Neural cell (in vitro differentiated cells): ENCODE data around the gene BCL2L15.
A peak's percentile ranks its signal among the peaks of the same experiment; 100 is the strongest.

Source experiments
- CTCF ChIP-seq: fragments of 450-650 bp; IDR thresholded peaks from 2 replicates; pipeline ENCODE4 v1.5.1; 2014; ENCODE audit warnings: antibody characterized with exemption, mild to moderate bottlenecking, moderate library complexity; ENCODE audit not compliant: poor library complexity, severe bottlenecking
- EZH2 ChIP-seq: fragments of 200-600, 300-800 bp; shearing (Covaris generic), sonication (generic); IDR thresholded peaks from 2 replicates; pipeline ENCODE4 v1.6.1; 2014; ENCODE audit warnings: antibody characterized with exemption, low read length, borderline replicate concordance, mild to moderate bottlenecking; ENCODE audit not compliant: insufficient read depth, poor library complexity, severe bottlenecking
- RAD21 ChIP-seq: fragments of 450-650 bp; conservative IDR thresholded peaks from 2 replicates; pipeline ENCODE4 v1.6.1; 2014; ENCODE audit warnings: antibody characterized with exemption, mild to moderate bottlenecking, moderate library complexity
- TF ChIP-seq, protein P1 (sequence below): IDR thresholded peaks from 2 replicates; pipeline ENCODE4 v1.6.1; 2012; ENCODE audit warnings: borderline replicate concordance

- TF ChIP-seq CTCF (peak; percentile 66), EZH2 (no peak), RAD21 (peak; percentile 66)
- TF ChIP-seq, protein P1, sequence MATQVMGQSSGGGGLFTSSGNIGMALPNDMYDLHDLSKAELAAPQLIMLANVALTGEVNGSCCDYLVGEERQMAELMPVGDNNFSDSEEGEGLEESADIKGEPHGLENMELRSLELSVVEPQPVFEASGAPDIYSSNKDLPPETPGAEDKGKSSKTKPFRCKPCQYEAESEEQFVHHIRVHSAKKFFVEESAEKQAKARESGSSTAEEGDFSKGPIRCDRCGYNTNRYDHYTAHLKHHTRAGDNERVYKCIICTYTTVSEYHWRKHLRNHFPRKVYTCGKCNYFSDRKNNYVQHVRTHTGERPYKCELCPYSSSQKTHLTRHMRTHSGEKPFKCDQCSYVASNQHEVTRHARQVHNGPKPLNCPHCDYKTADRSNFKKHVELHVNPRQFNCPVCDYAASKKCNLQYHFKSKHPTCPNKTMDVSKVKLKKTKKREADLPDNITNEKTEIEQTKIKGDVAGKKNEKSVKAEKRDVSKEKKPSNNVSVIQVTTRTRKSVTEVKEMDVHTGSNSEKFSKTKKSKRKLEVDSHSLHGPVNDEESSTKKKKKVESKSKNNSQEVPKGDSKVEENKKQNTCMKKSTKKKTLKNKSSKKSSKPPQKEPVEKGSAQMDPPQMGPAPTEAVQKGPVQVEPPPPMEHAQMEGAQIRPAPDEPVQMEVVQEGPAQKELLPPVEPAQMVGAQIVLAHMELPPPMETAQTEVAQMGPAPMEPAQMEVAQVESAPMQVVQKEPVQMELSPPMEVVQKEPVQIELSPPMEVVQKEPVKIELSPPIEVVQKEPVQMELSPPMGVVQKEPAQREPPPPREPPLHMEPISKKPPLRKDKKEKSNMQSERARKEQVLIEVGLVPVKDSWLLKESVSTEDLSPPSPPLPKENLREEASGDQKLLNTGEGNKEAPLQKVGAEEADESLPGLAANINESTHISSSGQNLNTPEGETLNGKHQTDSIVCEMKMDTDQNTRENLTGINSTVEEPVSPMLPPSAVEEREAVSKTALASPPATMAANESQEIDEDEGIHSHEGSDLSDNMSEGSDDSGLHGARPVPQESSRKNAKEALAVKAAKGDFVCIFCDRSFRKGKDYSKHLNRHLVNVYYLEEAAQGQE = no peak
These were observed 51.6 kb downstream of the BCL2L15 start for GRCh38 chr1:113835686-113836290.
